ENCODE data around the gene LRRC37A3. TPM values are rescaled to one million over a fixed set of nuclear protein-coding genes. Genes with fewer than 3 reads are reported as not detected.
A peak's percentile ranks its signal among the peaks of the same experiment; 100 is the strongest.

The LRRC37A3 gene
- total and polyA plus RNA-seq, 2 of the 13 experiments (the other 11 are each of a cell fraction or from before 2014, with no cell fraction given), result 0.62 to 1.1 TPM

- TF ChIP-seq ZNF318 (CRISPR knock-in tag; IDR thresholded peaks at IDR 0.05), result peak; percentile 93; the same call in 1 of the 2 replicates
- peak; percentile 94 for TF ChIP-seq ZNF564 (CRISPR knock-in tag; IDR thresholded peaks at IDR 0.05)
- TF ChIP-seq TFDP1 (CRISPR knock-in tag; IDR thresholded peaks at IDR 0.05; ENCODE audit: borderline replicate concordance), result peak; percentile 89; the same call in 1 of the 2 replicates
- TF ChIP-seq ZBTB2 (CRISPR knock-in tag; IDR thresholded peaks at IDR 0.05; ENCODE audit: low read depth), result peak; percentile 71; the same call in 1 of the 2 replicates
- TF ChIP-seq ZMAT3 (CRISPR knock-in tag; conservative IDR thresholded peaks at IDR 0.05), result peak; percentile 98
- TF ChIP-seq ZNF143 (CRISPR knock-in tag; IDR thresholded peaks at IDR 0.05), result 0 out of 2 replicates have a peak, but pooled peaks have one; percentile 41
- TF ChIP-seq HMGXB4 (CRISPR knock-in tag; IDR thresholded peaks at IDR 0.05; ENCODE audit: borderline replicate concordance in 1 of 2, low read depth in 1 of 2), result peak; percentile 83 to 89
- 0 out of 2 replicates have a peak, but pooled peaks have one; percentile 52 for TF ChIP-seq ZNF17 (CRISPR knock-in tag; IDR thresholded peaks at IDR 0.05)
- TF ChIP-seq ZNF816 (CRISPR knock-in tag; IDR thresholded peaks at IDR 0.05; ENCODE audit: borderline replicate concordance), result peak; percentile 97
- peak; percentile 52; the same call in 1 of the 2 replicates for TF ChIP-seq MIER3 (CRISPR knock-in tag; IDR thresholded peaks at IDR 0.05; ENCODE audit: borderline replicate concordance)
- TF ChIP-seq ZNF362 (CRISPR knock-in tag; IDR thresholded peaks at IDR 0.05; ENCODE audit: borderline replicate concordance), result peak; percentile 54; the same call in 1 of the 2 replicates
- TF ChIP-seq ZNF350 (CRISPR knock-in tag; IDR thresholded peaks at IDR 0.05; ENCODE audit: borderline replicate concordance, low read depth), result peak; percentile 91
- peak; percentile 35; the same call in 1 of the 2 replicates for TF ChIP-seq GATAD1 (CRISPR knock-in tag; IDR thresholded peaks at IDR 0.05)
Measured at GRCh38 chr17:64965873-64966287, 46.6 kb upstream of the LRRC37A3 start (continued).

Measured in HepG2 (cell line).